Measurements from ENCODE around the gene PCBP3.

GRCh38 chr21:45979651-45980050 lies 336.1 kb downstream of the PCBP3 start:
- TF ChIP-seq CTCF (IDR thresholded peaks at IDR 0.05) (no peak), POLR2A (IDR thresholded peaks at IDR 0.05) (no peak)

Measured in lower leg skin (tissue), 3 donors.